HepG2 (cell line): ENCODE results near the gene LRFN2. TPM values are rescaled to one million over a fixed set of nuclear protein-coding genes. Genes with fewer than 3 reads are reported as not detected.

Experiments used
- ATAC-seq: fragments of 200-7000 bp; cut with Tn5 transposase; 3 replicates; pipeline ENCODE4 v1.9.1; 2020; ENCODE audit warnings: mild to moderate bottlenecking, moderate library complexity
- BruUV-seq: library from RNA; stranded (reverse); fragments of 400-500 nt; replicated peaks from 2 replicates; lab custom pipeline; 2021; lab: Mats Ljungman, UMichigan
- CTCF ChIA-PET: fragments of 300-600 bp; formaldehyde crosslinking; extraction: SDS; loops from one replicate; lab custom pipeline; 2021; ENCODE audit warnings: low total read pairs, inconsistent platforms, low intra/inter-chr PET ratio; lab: Yijun Ruan, JAX
- POLR2A ChIA-PET: fragments of 350-600 bp; sonication (Branson Sonifier 250); formaldehyde crosslinking; loops from one replicate; lab custom pipeline; 2020; ENCODE audit warnings: antibody characterized with exemption, inconsistent platforms; lab: Yijun Ruan, JAX
- DNase-seq: peaks from one replicate; pipeline ENCODE4 v3.0.0-alpha.2; 2015; ENCODE audit warnings: low spot score
- FAIRE-seq: peaks from 3 replicates; lab custom pipeline; 2011; peaks lifted over from hg19 to GRCh38; lab: Jason Lieb, UNC
- H2AFZ ChIP-seq: one replicate; pipeline ENCODE4 v1.6.1; 2011; ENCODE audit warnings: low read length, inconsistent platforms
- H3K27ac ChIP-seq: fragments of 300-600 bp; 3 replicates; pipeline ENCODE4 v1.8.0; 2011; ENCODE audit warnings: mixed run types, mild to moderate bottlenecking, mixed read lengths, low read length, inconsistent platforms; ENCODE audit not compliant: insufficient read depth; ENCODE audit errors: extremely low read length
- H3K27me3 ChIP-seq, 2 experiments: fragments of 200-600 bp in 1 of 2; 2 replicates in 1 of 2; 3 replicates in 1 of 2; pipeline versions ENCODE4 v1.6.0 to v1.8.0; 2011; ENCODE audit warnings: low read length in 2 of 2, mild to moderate bottlenecking in 2 of 2, moderate library complexity in 2 of 2, inconsistent platforms in 1 of 2; ENCODE audit not compliant: insufficient read depth in 2 of 2, control insufficient read depth in 1 of 2
- H3K36me3 ChIP-seq, 2 experiments: fragments of 200-600 bp in 1 of 2; replicated peaks in 1 of 2; 2 replicates in 1 of 2; 3 replicates in 1 of 2; pipeline versions ENCODE4 v1.5.1 to v1.8.0; 2011; ENCODE audit warnings: low read length in 2 of 2, inconsistent platforms in 1 of 2; ENCODE audit not compliant: insufficient read depth in 2 of 2, control insufficient read depth in 1 of 2
- H3K4me1 ChIP-seq: 2 replicates; pipeline ENCODE4 v1.5.1; 2012; ENCODE audit warnings: low read length, inconsistent platforms; ENCODE audit not compliant: insufficient read depth
- H3K4me2 ChIP-seq: 2 replicates; pipeline ENCODE4 v1.6.0; 2011; ENCODE audit warnings: low read depth, low read length, inconsistent platforms
- H3K4me3 ChIP-seq, 3 experiments: fragments of 200-600 bp in 1 of 3; sonication (generic), shearing (Covaris generic) in 1 of 3; replicated peaks in 1 of 3; 2 replicates each; pipeline ENCODE4 v1.5.1; 2011 to 2016; ENCODE audit warnings: low read length in 3 of 3, inconsistent platforms in 2 of 3, low read depth in 2 of 3, mild to moderate bottlenecking in 2 of 3, control low read depth in 1 of 3, mixed read lengths in 1 of 3; ENCODE audit not compliant: insufficient read depth in 1 of 3
- H3K79me2 ChIP-seq: one replicate; pipeline ENCODE4 v1.6.1; 2011; ENCODE audit warnings: low read length, inconsistent platforms; ENCODE audit not compliant: insufficient read depth
- H3K9ac ChIP-seq: 2 replicates; pipeline ENCODE4 v1.6.0; 2011; ENCODE audit warnings: mild to moderate bottlenecking, low read depth, low read length, inconsistent platforms; ENCODE audit not compliant: insufficient read depth
- H3K9me3 ChIP-seq: 2 replicates; pipeline ENCODE4 v1.5.1; 2012; ENCODE audit warnings: mild to moderate bottlenecking, low read length
- H4K20me1 ChIP-seq: 2 replicates; pipeline ENCODE4 v1.6.0; 2011; ENCODE audit warnings: inconsistent platforms, mild to moderate bottlenecking, low read length, moderate library complexity; ENCODE audit not compliant: insufficient read depth
- CREB1 ChIP-seq, 2 experiments: fragments of 450-650 bp in 1 of 2; IDR thresholded peaks; 2 replicates each; pipeline ENCODE4 v1.6.1; 2016 to 2017; ENCODE audit warnings: control low read depth in 1 of 2, mild to moderate bottlenecking in 1 of 2, missing compliant biosample characterization in 1 of 2, missing genetic modification characterization in 1 of 2
- MXI1 ChIP-seq: IDR thresholded peaks from 3 replicates; pipeline ENCODE4 v1.6.1; 2012; ENCODE audit warnings: low read depth, low read length, inconsistent platforms, borderline replicate concordance
- NFATC3 ChIP-seq: sonication (generic); formaldehyde crosslinking; IDR thresholded peaks from 2 replicates; pipeline ENCODE4 v1.5.1; 2020; ENCODE audit warnings: mild to moderate bottlenecking, missing genetic modification reagents
- RBFOX2 ChIP-seq: fragments of 200-400 bp; formaldehyde crosslinking; IDR thresholded peaks from 2 replicates; pipeline ENCODE4 v1.6.1; 2017; ENCODE audit warnings: low read depth, mild to moderate bottlenecking, low read length
- SP140L ChIP-seq: sonication (generic); formaldehyde crosslinking; IDR thresholded peaks from 2 replicates; pipeline ENCODE4 v1.4.0; 2020; ENCODE audit warnings: missing genetic modification reagents, borderline replicate concordance
- ZMYM3 ChIP-seq: sonication (generic); formaldehyde crosslinking; IDR thresholded peaks from 2 replicates; pipeline ENCODE4 v1.5.1; 2020; ENCODE audit warnings: mild to moderate bottlenecking, missing genetic modification reagents
- WGBS: methylation state at CpG from one replicate; pipeline ENCODE4 v1.1.6; 2017; ENCODE audit warnings: low lambda C conversion rate; 5-methylcytosine and 5-hydroxymethylcytosine counted together
- in situ Hi-C: cut with HindIII; loops from 2 replicates; pipeline ENCODE4 v1.10.0; 2017; ENCODE audit warnings: low pct_unique_long_range_greater_than_20kb; ENCODE audit not compliant: extremely low pct_ligation_motif_present
- intact Hi-C: fragments of 100-400 bp; cut with micrococcal nuclease; formaldehyde crosslinking; loops from one replicate; pipeline ENCODE4 v1.10.0; 2022; ENCODE audit not compliant: unreplicated experiment
- polyA plus RNA-seq, 8 experiments: library from polyadenylated mRNA; depleted of rRNA in 3 of 8; stranded (reverse) in 7 of 8; unstranded in 1 of 8; fragments of >200 nt; fragmentation: Illumina TruSeq in 4 of 8; extraction: Trizol in 4 of 8; gene quantifications; 2 replicates each; pipeline versions ENCODE4 v1.2.1 to v1.2.3, GENCODE V29; 2011 to 2016; ENCODE audit warnings: low read depth in 4 of 8, missing spikeins in 1 of 8, mixed read lengths in 1 of 8; ENCODE audit not compliant: insufficient read depth in 1 of 8
- total RNA-seq, 5 experiments: library from RNA; depleted of rRNA; stranded (reverse); fragments of >200 nt; fragmentation: Illumina TruSeq; extraction: Trizol; gene quantifications; 2 replicates each; pipeline ENCODE4 v1.2.3, GENCODE V29; 2016; ENCODE audit warnings: low read depth in 1 of 5
- TF ChIP-seq, protein P1 (sequence below): sonication (generic); formaldehyde crosslinking; conservative IDR thresholded peaks from 2 replicates; pipeline ENCODE4 v1.4.0; 2020; ENCODE audit warnings: missing genetic modification reagents
- TF ChIP-seq, protein P2 (sequence below): sonication (generic); formaldehyde crosslinking; IDR thresholded peaks from 2 replicates; pipeline ENCODE4 v1.5.0; 2020; ENCODE audit warnings: mild to moderate bottlenecking, missing genetic modification reagents, borderline replicate concordance
- TF ChIP-seq, protein P3 (sequence below): sonication (generic); formaldehyde crosslinking; IDR thresholded peaks from 2 replicates; pipeline ENCODE4 v1.8.0; 2022; ENCODE audit warnings: missing genetic modification reagents, mild to moderate bottlenecking, inconsistent platforms, borderline replicate concordance
- TF ChIP-seq, protein P4 (sequence below): IDR thresholded peaks from 2 replicates; pipeline ENCODE4 v1.6.1; 2016
- TF ChIP-seq, protein P5 (sequence below): IDR thresholded peaks from 2 replicates; pipeline ENCODE4 v1.6.1; 2016; ENCODE audit warnings: low read depth, borderline replicate concordance

LRFN2 gene
- total and polyA plus RNA-seq, 2 of the 13 experiments (the other 11 are each of a cell fraction or from before 2014, with no cell fraction given): not detected

DNA sequence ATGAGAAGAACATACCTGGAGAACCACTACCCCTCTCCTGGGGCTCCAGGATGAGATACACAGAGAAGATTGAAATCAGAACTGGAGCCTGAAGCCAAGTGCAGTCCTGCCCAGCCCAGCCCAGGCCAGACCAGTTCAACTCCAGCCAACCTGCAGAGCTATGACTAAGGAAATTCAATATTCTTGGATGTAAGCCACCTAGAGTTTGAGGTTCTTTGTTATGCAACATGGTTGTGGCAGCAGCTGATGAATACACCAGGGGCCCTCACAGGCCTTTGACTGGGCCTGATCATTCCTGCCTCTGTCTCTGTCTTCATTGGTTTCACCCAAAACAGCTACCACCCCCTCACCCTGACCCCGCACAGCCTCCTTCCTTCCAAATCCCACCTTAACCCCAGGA, 167.8 kb downstream of the LRFN2 start:
- ATAC-seq (no peak), DNase-seq (no peak)
- no peaks in the 10 kb centered on the region; a peak in 1 of 5 replicates for H3K27me3 ChIP-seq
- TF ChIP-seq, protein P1, sequence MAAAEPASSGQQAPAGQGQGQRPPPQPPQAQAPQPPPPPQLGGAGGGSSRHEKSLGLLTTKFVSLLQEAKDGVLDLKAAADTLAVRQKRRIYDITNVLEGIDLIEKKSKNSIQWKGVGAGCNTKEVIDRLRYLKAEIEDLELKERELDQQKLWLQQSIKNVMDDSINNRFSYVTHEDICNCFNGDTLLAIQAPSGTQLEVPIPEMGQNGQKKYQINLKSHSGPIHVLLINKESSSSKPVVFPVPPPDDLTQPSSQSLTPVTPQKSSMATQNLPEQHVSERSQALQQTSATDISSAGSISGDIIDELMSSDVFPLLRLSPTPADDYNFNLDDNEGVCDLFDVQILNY (CRISPR knock-in tag): no peak
- TF ChIP-seq MXI1 (no peak), SP140L (CRISPR knock-in tag) (no peak), ZMYM3 (no peak), RBFOX2 (no peak), CREB1 (IDR thresholded peaks at IDR 0.05) (no peak), CREB1 (CRISPR knock-in tag; IDR thresholded peaks at IDR 0.05) (no peak), NFATC3 (CRISPR knock-in tag) (no peak)
- TF ChIP-seq, protein P2, sequence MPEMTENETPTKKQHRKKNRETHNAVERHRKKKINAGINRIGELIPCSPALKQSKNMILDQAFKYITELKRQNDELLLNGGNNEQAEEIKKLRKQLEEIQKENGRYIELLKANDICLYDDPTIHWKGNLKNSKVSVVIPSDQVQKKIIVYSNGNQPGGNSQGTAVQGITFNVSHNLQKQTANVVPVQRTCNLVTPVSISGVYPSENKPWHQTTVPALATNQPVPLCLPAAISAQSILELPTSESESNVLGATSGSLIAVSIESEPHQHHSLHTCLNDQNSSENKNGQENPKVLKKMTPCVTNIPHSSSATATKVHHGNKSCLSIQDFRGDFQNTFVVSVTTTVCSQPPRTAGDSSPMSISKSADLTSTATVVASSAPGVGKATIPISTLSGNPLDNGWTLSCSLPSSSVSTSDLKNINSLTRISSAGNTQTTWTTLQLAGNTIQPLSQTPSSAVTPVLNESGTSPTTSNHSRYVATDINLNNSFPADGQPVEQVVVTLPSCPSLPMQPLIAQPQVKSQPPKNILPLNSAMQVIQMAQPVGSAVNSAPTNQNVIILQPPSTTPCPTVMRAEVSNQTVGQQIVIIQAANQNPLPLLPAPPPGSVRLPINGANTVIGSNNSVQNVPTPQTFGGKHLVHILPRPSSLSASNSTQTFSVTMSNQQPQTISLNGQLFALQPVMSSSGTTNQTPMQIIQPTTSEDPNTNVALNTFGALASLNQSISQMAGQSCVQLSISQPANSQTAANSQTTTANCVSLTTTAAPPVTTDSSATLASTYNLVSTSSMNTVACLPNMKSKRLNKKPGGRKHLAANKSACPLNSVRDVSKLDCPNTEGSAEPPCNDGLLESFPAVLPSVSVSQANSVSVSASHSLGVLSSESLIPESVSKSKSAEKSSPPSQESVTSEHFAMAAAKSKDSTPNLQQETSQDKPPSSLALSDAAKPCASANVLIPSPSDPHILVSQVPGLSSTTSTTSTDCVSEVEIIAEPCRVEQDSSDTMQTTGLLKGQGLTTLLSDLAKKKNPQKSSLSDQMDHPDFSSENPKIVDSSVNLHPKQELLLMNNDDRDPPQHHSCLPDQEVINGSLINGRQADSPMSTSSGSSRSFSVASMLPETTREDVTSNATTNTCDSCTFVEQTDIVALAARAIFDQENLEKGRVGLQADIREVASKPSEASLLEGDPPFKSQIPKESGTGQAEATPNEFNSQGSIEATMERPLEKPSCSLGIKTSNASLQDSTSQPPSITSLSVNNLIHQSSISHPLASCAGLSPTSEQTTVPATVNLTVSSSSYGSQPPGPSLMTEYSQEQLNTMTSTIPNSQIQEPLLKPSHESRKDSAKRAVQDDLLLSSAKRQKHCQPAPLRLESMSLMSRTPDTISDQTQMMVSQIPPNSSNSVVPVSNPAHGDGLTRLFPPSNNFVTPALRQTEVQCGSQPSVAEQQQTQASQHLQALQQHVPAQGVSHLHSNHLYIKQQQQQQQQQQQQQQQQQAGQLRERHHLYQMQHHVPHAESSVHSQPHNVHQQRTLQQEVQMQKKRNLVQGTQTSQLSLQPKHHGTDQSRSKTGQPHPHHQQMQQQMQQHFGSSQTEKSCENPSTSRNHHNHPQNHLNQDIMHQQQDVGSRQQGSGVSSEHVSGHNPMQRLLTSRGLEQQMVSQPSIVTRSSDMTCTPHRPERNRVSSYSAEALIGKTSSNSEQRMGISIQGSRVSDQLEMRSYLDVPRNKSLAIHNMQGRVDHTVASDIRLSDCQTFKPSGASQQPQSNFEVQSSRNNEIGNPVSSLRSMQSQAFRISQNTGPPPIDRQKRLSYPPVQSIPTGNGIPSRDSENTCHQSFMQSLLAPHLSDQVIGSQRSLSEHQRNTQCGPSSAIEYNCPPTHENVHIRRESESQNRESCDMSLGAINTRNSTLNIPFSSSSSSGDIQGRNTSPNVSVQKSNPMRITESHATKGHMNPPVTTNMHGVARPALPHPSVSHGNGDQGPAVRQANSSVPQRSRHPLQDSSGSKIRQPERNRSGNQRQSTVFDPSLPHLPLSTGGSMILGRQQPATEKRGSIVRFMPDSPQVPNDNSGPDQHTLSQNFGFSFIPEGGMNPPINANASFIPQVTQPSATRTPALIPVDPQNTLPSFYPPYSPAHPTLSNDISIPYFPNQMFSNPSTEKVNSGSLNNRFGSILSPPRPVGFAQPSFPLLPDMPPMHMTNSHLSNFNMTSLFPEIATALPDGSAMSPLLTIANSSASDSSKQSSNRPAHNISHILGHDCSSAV (CRISPR knock-in tag): no peak
- TF ChIP-seq, protein P3, sequence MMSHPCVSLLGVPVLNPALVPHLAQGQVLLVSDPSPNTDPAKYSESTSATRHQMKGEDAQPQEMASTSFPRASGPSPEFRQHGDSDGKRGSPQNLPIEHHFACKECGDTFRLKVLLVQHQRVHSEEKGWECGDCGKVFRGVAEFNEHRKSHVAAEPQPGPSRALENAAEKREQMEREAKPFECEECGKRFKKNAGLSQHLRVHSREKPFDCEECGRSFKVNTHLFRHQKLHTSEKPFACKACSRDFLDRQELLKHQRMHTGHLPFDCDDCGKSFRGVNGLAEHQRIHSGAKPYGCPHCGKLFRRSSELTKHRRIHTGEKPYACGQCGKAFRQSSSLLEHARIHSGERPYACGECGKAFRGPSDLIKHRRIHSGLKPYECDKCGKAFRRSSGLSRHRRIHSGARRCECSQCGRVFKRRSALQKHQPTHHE (CRISPR knock-in tag): no peak
- TF ChIP-seq, protein P4, sequence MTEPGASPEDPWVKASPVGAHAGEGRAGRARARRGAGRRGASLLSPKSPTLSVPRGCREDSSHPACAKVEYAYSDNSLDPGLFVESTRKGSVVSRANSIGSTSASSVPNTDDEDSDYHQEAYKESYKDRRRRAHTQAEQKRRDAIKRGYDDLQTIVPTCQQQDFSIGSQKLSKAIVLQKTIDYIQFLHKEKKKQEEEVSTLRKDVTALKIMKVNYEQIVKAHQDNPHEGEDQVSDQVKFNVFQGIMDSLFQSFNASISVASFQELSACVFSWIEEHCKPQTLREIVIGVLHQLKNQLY (CRISPR knock-in tag): no peak
- TF ChIP-seq, protein P5, sequence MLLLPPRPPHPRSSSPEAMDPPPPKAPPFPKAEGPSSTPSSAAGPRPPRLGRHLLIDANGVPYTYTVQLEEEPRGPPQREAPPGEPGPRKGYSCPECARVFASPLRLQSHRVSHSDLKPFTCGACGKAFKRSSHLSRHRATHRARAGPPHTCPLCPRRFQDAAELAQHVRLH (CRISPR knock-in tag): no peak
- TF ChIP-seq, all 625 proteins: peak for 0
- ChIA-PET CTCF (no interaction called here), POLR2A (no interaction called here)
- no peaks in the 10 kb centered on the region for H3K79me2 ChIP-seq
- no peaks in the 10 kb centered on the region for H3K36me3 ChIP-seq
- H4K20me1 ChIP-seq: no peaks in the 10 kb centered on the region
- no peak for FAIRE-seq
- BruUV-seq: no TSS peak
- H3K4me3 ChIP-seq: no peak overlapping the region
- no peak overlapping the region for H3K4me2 ChIP-seq
- in situ Hi-C loops (no loop called here), intact Hi-C loops (no loop called here)
- no peaks in the 10 kb centered on the region for H3K4me1 ChIP-seq
- no peak overlapping the region for H2AFZ ChIP-seq
- no peaks in the 10 kb centered on the region for H3K9me3 ChIP-seq
- no peak overlapping the region for H3K9ac ChIP-seq
- H3K27ac ChIP-seq: no peak overlapping the region
- 0% methylated on average over 1 of the region's 1 CpG for WGBS
